ENCODE results near the gene BICD2. TPM values are rescaled to one million over a fixed set of nuclear protein-coding genes. Genes with fewer than 3 reads are reported as not detected.

Gene BICD2
- total and polyA plus RNA-seq, 12 donors, result 22.5 to 41.8 (median 33.2) TPM

DNA sequence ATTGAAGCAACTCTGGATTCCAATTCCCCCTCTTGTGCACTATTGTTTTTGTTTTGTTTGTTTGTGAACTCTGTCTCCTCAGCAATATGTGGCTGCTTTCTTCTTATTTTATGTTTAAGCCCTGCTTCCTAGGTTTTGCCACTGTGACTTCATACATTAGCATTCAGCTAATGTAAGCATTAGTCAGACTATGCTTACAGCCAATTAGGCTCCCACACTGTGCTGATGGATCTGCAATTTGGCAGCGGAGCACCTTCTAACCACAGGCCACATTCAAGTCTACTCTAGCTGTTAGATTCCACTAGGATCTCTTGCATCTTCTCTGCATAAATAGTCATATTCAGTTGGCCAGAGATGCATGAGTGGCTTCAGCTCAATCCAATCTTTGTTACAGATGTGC is 9.6 kb upstream of the BICD2 start:
- WGBS, 2 donors, result 86 to 92% methylated on average over 1 of the region's 1 CpG
- H3K9me3 ChIP-seq, result peaks cover 0 to 7% (median 0%) of the 10 kb centered on the region in 11 donors
- H3K27me3 ChIP-seq, result no peaks in the 10 kb centered on the region
- TF ChIP-seq, protein P1, sequence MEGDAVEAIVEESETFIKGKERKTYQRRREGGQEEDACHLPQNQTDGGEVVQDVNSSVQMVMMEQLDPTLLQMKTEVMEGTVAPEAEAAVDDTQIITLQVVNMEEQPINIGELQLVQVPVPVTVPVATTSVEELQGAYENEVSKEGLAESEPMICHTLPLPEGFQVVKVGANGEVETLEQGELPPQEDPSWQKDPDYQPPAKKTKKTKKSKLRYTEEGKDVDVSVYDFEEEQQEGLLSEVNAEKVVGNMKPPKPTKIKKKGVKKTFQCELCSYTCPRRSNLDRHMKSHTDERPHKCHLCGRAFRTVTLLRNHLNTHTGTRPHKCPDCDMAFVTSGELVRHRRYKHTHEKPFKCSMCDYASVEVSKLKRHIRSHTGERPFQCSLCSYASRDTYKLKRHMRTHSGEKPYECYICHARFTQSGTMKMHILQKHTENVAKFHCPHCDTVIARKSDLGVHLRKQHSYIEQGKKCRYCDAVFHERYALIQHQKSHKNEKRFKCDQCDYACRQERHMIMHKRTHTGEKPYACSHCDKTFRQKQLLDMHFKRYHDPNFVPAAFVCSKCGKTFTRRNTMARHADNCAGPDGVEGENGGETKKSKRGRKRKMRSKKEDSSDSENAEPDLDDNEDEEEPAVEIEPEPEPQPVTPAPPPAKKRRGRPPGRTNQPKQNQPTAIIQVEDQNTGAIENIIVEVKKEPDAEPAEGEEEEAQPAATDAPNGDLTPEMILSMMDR (IDR thresholded peaks at IDR 0.05), result no peak
- no peak overlapping the region for H3K27ac ChIP-seq
- no peaks in the 10 kb centered on the region for H3K36me3 ChIP-seq
- H3K4me1 ChIP-seq, result peaks cover 0 to 30% (median 12%) of the 10 kb centered on the region in 9 donors
- H3K4me3 ChIP-seq, result no peak overlapping the region
- intact Hi-C loops (cut with DNase I), result loop anchor here in 2 of 10 donors (5.0 kb wide), 2 partner anchors 47 to 52 kb away; no protein-coding TSS in a partner anchor
- no peak for DNase-seq
- ATAC-seq, result no peak

DNA sequence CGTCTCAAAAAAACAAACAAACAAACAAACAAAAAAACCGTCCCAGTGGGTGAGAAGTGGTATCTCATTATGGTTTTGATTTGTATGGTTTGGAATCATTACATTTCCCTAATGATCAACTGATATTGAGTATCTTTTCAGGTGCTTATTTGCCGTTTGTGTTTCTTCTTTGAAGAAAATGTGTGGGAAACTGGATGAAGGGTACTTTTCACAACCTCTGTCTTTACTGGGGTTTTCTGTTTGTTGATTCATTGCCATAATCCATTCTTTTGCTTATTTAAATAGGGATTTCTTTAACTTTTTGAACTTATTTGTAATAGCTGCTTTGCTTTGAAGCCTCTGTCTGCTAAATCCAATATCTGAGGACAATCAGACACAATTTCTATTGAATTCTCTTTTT is 9.2 kb upstream of the BICD2 start:
- DNase-seq (no peak), ATAC-seq (no peak)
- Histone ChIP-seq H3K4me3 (no peak overlapping the region), H3K4me1 (peaks cover 0 to 35% (median 14%) of the 10 kb centered on the region in 9 donors), H3K27me3 (no peaks in the 10 kb centered on the region), H3K36me3 (no peaks in the 10 kb centered on the region), H3K27ac (no peak overlapping the region), H3K9me3 (peaks cover 0 to 2% (median 0%) of the 10 kb centered on the region in 11 donors)
- TF ChIP-seq, protein P1 (IDR thresholded peaks at IDR 0.05), result no peak
- 88 to 94% methylated on average over 3 of the region's 3 CpGs for WGBS, 2 donors
- intact Hi-C loops (cut with DNase I), result loop anchor here in 2 of 10 donors (5.0 kb wide), 2 partner anchors 47 to 52 kb away; no protein-coding TSS in a partner anchor

- intact Hi-C loops (cut with DNase I), result loop anchor here in 2 of 10 donors (5.0 kb wide), 2 partner anchors 44 to 49 kb away; no protein-coding TSS in a partner anchor
- no peaks in the 10 kb centered on the region for H3K27me3 ChIP-seq
- DNase-seq (no peak), ATAC-seq (no peak)
- no peak overlapping the region for H3K27ac ChIP-seq
- TF ChIP-seq, protein P1 (IDR thresholded peaks at IDR 0.05), result no peak
- peaks cover 0 to 40% (median 17%) of the 10 kb centered on the region in 9 donors for H3K4me1 ChIP-seq
- 97% methylated on average over 5 of the region's 5 CpGs for WGBS, 2 donors
- no peaks in the 10 kb centered on the region for H3K36me3 ChIP-seq
- no peak overlapping the region for H3K4me3 ChIP-seq
- no peaks in the 10 kb centered on the region for H3K9me3 ChIP-seq
These were observed 6.7 kb upstream of the BICD2 start for GRCh38 chr9:92771309-92771708.

DNA sequence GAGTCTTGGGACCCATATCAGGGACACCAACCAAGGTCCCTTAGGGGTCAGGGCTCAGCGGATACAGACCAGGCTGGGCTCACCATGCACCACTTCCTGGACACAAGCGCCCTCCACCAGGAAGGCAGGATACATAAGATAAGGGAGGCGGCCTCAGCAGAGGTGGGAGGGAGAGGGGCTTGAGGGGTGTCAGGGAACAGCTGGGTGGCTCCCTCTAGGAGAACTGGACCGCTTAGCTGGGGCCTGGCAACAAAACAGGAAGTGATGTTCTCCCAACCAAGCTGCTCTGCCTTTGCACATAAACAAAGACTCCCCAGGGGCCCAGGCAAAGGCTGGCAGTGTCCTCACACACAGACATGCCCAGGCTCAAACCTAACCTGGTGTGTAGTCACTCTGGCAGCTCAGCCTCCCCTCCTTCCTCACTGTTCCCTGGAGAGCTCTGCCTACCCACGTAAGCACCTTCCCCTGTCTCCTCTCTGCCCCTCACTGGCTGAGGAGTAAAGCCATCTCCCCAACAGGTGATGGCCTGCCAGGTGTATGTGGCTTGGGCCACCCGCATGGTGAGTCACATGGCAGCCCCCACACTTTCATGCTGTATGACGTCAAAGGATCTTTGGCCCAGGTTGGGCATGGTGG is 5.8 kb upstream of the BICD2 start:
- DNase-seq, result no peak
- 48% methylated on average over 7 of the region's 7 CpGs for WGBS, 2 donors
- TF ChIP-seq, protein P1 (IDR thresholded peaks at IDR 0.05), result no peak

More for the DNA sequence above, 5.8 kb upstream of the BICD2 start:
- Histone ChIP-seq H3K27ac (peak overlapping the region in 8 of 10 donors; percentile 35 to 79 (median 68)), H3K4me1 (peaks cover 0 to 48% (median 23%) of the 10 kb centered on the region in 9 donors), H3K27me3 (no peaks in the 10 kb centered on the region), H3K9me3 (no peaks in the 10 kb centered on the region), H3K4me3 (no peak overlapping the region), H3K36me3 (no peaks in the 10 kb centered on the region)
- intact Hi-C loops (cut with DNase I), result loop anchor here in 2 of 10 donors (5.0 kb wide), 2 partner anchors 43 to 48 kb away; no protein-coding TSS in a partner anchor
- peak in 6 of 8 donors; percentile 2 to 28 (median 20) for ATAC-seq

All from heart right ventricle (tissue), 16 donors.